Measurements from ENCODE around the gene ZC3H13.

Gene ZC3H13

DNA sequence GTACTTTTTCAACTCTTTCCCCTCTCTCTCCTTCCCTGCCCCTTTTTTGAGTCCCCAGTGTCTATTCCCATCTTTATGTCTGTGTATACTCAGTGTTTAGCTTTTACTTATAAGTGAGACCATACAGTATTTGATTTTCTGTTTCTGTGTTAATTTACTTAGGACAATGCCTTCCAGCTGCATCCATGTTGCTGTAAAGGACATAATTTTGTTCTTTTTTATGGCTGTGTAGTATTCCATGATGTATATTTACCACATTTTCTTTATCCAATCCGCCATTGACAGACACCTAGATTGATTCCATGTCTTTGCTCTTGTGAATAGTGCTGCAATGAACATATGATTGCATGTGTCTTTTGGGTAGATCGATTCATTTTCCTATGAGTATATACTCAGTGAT lies 10.7 kb upstream of the ZC3H13 start:
- DNase-seq (ENCODE audit: low read depth in 2 of 2), result no peak

DNA sequence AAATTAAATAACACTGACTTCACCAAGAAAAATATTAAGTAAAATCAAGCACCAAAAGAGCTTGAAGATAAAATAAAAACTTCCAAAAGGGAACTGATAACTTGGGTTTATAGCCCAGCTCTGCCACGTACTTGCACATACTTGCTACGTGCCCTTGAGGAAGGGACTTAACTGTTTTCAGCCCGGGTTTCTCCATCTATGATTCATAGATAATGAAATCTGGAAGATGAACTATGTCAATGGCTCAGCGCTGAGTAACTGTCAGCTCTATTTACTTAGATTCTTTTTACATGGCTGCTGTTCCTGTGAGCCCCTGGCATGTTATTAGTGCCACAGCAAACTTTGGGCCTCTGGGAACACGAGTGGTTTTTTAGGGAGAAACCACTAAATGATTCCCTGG lies 9.6 kb upstream of the ZC3H13 start:
- no peak for DNase-seq (ENCODE audit: low read depth in 2 of 2)

DNA sequence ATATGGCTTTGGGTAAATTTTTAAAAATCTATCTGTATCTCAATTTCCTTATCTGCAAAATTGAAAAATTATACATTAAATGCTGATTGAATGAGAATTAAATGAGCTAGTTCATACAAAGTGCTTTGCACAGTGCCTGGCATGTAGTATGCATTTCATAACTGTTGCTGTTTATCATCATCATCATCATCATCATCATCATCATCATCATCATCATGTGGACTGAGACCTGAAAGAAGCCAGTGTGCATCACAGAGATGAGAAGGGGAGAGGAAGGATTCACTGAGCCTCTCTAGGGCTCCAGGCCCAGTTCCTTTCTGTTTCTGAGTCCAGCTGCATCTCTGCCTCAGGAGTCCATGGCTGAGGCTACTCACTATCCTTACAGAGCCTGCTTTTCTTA lies 6.9 kb upstream of the ZC3H13 start:
- DNase-seq (ENCODE audit: low read depth in 2 of 2), result no peak

DNA sequence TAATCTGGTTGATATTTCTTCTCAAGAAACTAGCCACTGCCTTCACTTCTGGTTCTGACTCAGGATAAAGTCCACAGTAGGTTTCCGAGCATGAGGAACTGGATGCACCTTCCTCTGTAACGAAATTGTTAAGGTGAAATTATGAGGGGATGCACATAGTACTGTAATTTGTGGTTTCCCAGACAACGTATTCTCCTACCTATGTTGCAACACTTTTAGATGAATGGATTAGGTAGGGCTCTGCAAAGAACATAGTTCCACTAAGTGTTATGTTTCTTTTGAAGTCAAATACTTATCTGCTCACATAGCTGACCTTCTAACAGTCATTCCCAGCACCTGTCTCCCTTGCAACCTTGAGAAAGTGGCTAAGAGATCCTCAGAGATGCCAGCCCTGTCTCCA lies 5.7 kb upstream of the ZC3H13 start:
- no peak for DNase-seq (ENCODE audit: low read depth in 2 of 2)

DNA sequence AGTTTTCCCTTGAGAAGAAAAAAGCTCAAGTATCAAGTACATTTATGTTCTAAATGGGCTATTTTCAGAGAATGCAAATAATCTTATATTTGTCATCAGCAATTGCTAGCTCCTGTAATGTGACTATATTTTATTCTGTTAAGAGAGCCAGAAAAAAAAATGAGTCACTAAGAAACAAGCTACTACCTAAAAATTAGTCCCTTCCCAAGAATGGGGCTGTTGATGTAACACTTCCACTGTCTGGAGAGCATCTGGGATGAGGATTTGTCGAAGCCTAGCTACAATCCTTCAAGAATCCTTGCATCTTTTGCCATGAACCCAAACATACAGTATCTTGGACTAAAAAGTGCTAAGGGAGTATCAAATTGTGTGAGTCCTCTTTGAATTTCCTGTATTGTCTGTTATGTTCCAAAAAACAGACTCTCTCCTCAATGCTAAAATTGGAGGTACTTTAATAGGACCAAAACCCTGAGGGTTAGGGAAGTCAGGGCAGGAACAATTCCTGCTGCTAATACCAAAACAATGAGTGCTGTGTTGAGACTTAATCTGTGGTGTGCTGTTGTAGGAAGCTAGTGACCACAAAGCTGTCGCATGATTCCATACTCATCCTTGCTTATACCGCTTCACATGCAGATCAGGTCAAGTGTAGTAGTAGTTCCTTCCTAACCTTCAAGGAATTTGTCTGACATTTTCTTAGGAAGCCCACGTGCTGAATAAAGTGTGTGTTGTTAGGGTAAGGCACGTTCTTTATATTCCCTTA lies 4.9 kb upstream of the ZC3H13 start:
- DNase-seq (ENCODE audit: low read depth in 2 of 2), result no peak

DNA sequence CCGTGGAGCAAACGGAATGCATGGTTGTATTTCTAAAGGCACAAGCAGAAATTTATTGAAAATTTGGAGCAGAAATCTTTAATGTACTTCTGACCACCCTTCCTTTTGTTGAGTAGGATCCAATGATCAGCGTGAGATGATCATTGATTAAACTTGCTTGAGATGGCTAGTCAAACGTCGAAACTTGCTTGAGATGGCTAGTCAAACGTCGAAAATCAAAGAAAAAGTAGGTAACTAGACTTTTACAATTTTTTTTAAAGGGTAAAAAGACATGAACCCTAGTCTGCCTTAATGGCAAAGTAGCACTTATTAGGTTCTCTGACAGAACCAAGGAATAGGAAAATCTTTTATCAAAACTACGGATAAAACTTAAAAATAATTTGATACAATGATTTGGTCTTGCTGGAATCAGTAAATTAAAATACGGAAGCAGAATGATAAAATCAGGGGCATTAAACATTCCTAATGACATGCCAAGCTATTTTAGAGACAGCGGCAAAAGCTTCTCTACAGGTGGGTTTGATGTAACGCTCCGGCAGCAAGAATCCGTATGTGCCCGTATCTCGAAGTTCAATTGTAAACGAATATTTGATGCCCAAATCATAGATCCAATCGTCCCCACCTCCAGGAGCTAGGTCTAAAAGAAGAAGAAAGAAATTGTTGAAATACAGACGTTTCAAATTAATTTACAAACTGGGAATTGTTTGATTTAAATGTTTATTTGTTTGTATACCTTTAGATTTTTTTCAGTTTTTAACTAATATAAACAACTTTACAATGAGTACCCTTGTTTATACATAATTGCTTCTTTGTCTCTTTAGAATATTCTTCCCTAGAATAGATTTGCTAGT lies 841 bp upstream of the ZC3H13 start:
- DNase-seq (ENCODE audit: low read depth in 2 of 2), result no peak

DNA sequence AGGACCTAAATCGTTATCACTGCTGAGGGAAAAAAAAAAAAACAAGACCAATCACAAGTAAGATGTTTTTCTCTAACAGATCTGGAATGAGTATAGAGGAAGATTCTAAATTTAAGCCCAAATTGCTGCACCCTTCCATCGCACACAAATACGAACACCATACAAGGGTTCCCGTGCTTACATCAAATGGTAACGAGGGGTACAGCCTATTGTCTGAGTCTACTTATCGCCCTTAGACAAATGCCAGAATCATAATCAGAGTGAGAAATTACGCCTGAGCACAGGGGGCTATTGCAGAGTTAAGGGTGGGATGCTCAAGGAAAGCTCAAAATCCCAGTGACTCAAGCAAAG lies 603 bp downstream of the ZC3H13 start:
- DNase-seq (ENCODE audit: low read depth in 2 of 2), result no peak

DNA sequence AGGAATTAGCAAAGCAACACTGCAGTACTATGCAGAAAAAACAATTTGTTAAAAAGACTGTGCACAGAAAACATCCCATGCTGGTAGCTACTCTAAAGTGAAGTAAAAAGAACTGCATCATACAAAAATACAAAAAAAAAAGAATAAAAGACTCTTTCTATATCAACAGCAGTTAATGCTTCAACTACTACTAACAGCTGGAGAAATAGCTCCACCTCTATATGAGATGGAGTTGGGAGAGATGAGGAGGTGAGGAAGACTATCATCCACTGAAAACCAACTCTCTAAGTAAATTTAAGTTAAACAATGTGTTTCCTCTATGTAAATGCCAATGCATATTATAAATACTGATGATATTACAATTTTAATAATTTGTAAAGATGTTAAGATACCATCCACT lies 1.8 kb downstream of the ZC3H13 start:
- DNase-seq (ENCODE audit: low read depth in 2 of 2), result no peak

DNA sequence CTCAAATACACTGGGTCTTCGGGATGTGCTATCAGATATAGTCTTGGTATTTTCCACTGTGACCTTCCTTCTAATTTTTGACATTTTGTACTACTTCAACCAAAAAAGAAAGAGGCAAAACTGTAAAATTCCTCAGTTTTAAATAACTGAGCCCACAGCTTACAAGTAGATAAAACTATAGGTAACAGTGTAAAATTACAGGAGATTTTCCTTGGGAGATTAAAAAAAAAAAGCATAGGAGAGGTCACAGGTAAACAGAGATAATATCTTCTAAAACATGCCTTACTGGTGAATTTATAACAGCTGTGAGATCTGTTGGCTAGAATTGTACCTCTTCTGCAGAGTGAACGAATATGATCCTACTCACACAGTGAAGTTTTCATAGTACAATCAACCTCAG lies 7.1 kb downstream of the ZC3H13 start:
- DNase-seq (ENCODE audit: low read depth in 2 of 2), result no peak

DNA sequence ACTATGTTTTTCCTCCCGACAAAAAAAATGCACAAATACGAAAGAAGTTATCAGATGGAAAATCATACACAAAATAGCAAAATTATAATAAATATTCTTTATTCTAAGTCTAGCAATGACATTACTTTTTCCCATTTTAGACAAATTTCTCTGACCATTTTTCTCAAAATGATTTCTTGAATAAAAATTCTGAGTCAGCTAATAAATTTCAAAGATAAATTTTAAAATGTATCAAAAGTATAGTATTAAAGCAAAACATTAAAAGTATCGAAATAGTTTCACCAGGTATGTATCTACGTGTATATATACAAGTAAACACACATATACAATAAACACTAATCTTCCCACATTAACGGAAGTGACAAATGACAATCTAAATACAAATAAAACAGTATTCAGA lies 8.9 kb downstream of the ZC3H13 start:
- DNase-seq (ENCODE audit: low read depth in 2 of 2), result no peak

DNA sequence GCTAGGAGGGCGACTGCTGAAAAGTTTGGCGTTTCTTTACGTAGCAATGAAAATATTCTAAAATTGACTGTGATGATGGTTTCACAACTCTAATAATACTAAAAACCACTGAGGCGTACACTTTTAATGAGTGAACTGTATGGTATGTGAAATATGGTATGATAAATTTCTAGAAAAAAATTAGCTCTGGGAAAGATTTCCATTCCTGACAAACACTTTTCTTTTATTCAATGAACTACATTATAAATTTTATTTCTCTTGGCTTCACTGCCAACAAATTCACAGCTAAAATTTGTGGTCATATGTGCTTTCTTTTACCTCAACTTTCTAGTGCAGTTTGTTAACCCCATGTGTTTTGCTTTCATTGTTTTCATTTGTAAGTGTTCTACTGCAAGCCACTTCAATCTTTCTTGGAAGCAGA lies 11.1 kb downstream of the ZC3H13 start:
- no peak for DNase-seq (ENCODE audit: low read depth in 2 of 2)

DNA sequence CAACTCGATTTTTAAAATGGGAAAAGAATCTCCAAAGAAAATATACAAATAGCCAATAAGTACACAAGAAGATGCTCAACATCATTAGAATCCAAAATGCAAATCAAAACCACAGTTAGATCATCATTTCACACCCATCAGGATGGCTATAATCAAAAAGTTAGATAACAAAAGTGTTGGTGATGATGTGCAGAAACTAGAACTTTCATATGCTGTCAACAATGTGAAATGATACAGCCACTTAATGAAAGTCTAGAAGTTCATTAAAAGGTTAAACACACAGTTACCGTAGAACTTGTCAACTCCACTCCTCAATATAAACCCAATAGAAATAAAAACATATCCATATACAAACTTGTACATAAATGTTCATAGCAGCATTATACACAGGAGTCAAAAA lies 11.8 kb downstream of the ZC3H13 start:
- DNase-seq (ENCODE audit: low read depth in 2 of 2), result no peak

DNA sequence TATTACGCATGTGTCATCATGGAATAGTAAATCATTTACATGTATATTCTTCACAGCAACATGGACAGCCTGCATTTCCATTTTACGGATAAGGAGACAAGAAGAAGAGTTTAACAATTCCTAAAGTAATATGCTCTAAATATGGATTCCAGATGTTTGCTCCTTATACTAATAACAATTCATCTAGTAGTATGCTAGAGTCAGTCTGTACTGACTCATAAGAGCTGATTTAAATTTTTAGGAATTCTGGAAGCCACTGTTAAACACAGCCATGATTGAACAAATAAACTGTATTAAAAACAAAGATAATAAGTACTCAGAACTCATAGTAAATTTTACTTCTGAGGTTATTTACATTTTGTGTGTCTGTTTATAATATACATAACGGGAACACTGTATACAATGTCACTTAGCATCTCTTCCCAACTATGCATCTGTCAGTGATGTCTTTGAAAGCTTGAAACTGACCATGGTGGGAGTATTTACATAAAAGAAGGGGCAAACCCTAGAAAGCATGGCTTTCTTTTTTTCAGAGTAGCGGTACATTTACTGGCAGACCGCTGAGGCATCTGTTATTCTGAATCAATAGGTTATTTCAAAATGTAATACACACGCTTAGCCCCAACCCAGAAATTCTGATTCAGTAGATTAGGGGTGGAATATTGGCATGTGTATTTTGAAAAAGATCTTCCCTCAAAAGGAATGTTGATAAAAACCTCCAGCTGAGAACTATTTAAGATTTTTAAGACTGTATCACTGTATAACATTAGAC lies 12.9 kb downstream of the ZC3H13 start:
- no peak for DNase-seq (ENCODE audit: low read depth in 2 of 2)

DNA sequence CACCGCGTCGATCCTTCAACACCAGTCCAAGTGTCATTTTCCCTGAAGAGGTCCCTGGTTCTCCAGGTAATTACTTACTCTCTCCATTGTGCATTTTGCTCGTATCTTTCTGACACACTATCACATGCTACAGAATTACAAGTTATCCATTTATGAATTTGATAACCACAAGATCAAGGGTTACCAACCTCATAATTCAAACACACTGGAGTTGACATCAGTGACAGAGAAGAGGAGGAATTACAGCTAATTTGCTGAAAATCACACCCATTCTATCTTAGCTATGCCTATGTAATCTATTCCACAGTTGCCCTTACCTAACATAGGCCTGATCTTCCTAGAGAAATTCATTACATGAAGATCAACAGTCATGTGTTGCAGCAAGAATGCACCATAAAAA lies 14.2 kb downstream of the ZC3H13 start:
- no peak for DNase-seq (ENCODE audit: low read depth in 2 of 2)

DNA sequence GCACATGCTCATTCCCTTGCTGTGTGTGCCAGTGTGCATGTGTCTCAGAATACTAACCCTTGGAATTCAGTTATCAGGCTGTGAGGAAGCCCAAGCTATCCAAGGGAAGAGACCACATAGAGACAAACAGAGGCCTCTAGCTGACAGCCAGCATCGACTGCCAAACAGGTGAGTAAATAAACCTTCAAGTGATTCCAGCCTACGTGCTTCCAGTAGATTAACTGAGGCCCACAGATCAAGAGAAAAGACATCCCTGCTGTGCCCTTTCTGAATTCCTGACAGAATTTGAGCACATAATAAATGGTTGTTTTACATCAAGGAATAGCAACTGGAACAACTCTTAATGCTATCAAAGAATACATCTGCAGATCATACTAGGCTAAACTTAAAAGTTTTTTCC lies 17.5 kb downstream of the ZC3H13 start:
- DNase-seq (ENCODE audit: low read depth in 2 of 2), result no peak

DNA sequence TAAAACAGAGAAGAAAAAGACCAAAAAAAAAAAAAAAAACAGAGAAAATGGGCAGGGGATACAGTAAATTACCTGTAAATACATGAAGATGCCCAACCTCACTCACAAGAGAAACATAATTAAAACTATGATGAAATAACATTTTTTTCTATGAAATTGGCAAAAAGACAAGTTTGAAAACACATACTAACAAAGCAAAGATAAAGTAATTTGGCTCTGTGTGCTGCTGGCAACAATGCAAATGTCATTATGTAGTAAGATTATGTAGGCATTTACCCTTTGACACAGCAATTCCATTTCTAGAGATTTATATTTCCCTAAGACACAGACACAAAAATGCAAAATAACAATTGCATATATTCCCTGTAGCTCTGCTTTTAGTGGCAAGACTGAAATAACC lies 20.2 kb downstream of the ZC3H13 start:
- DNase-seq (ENCODE audit: low read depth in 2 of 2), result no peak

DNA sequence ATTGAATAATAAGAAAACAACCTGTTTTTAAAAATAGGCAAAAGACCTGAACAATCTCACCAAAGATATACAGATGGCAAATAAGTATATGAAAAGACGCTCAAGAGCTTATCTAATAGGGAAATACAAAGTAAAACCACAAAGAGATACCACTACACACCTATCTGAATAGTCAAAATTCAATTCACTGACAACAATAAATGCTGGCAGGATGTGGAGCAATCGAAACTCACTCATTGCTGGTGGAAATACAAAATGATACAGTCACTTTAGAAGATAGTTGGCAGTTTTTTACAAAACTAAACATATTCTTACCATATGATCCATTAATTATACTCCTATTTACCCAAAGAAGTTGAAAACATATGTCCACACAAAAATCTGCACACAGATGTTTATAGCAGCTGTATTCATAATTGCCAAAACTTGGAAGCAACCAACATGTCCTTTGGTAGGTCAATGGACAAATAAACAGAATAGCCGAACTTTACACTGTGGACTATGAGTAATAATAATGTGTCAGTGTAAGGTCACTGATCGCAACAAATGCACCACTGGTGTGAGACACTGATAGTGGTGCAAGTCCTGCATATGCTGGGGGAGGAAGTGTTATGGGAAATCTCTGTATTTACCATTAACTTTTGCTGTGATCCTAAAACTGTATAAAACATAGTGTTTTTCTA lies 20.8 kb downstream of the ZC3H13 start:
- no peak for DNase-seq (ENCODE audit: low read depth in 2 of 2)

DNA sequence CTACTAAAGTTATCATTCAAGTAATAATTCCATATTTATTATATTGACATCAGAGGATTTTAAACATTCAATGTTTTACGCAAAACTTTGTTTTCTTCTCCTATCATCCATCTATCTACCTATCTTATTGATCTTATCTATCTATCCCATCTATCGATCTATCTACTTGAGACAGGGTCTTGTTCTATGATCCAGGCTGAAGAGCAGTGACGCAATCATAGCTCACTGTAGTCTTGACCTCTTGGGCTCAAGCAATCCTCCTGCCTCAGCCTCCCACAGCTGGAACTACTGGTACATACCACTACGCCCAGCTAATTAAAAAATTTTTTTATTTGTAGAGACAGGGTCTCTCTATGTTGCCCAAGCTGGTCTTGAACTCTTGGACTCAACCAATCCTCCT lies 27.4 kb downstream of the ZC3H13 start:
- no peak for DNase-seq (ENCODE audit: low read depth in 2 of 2)

DNA sequence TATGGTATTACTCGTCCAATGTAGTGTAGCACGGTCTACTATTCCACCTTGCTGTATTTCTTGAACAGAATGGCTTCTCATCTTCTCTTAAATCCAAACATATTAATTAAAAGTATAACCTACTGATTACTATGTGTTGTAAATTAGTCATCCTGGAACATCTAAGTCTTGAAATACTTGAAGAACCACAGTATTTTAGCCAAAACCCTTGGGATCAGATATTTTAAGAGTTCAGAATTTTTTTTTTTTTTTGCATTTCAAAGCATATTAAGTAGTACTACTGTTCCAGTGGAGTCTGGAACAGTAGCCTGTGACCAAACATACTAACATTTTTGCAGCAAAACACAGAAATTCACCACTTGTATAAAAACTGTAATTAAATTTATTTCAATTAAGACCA lies 30.1 kb downstream of the ZC3H13 start:
- DNase-seq (ENCODE audit: low read depth in 2 of 2), result no peak

DNA sequence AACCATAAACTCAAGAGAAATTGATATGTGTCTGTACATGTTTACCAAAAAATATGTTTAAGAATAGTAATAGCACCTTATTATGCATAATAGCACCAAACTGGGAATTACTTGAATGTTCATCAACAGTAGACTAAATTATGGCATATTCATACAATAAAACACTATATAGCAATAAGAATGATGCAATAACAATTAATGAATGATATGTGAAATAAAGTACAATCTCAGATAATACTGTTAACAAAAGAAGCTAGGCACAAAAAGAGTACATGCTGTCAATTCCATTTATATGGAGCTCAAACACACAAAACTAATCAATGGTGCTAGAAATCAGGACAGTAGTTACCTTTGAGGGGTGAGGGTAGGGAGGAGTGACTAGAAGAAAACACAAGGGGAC lies 36.3 kb downstream of the ZC3H13 start:
- no peak for DNase-seq (ENCODE audit: low read depth in 2 of 2)

DNA sequence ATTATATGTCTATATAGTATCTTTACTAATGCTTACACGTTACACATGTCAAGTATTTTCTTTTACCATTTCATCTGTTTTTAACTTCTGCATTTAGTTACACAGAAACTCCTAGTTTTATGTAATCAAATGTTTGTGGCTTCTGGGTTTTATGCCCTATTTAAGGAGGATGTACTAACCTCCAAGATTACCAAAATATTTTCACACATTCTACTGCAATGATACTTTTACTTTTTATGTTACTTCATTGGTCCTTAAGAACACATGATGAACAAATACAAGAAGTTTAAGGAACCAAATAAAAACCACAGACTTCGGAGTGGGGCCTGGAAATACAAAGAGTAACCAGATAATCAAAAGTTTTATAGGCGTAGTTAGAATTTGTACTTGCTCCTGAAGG lies 37.2 kb downstream of the ZC3H13 start:
- DNase-seq (ENCODE audit: low read depth in 2 of 2), result no peak

DNA sequence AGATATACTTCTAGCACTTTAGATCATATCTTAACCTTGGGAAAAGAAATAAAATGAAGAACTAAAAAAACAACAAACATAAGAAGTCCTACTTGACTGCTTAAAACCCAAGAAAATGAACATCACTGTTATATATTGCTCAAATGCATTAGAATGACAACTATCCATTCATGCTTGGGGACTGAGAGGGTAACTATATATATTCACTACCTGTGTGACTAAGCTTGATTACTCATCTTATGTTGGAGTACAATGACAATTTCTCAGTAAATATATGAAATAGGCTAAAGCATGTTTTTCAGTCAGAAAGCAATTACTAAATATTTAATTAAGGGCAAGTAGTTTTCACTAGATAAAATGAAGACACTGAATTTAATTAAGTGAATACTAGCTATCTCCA lies 40.1 kb downstream of the ZC3H13 start:
- no peak for DNase-seq (ENCODE audit: low read depth in 2 of 2)

Measured in activated CD4-positive, alpha-beta T cell treated with anti-CD3 and anti-CD28 coated beads for 24 hours (primary cell).